ENCODE measurements around the gene HSPA12B. TPM values are rescaled to one million over a fixed set of nuclear protein-coding genes. Genes with fewer than 3 reads are reported as not detected.

HSPA12B gene
- total RNA-seq, 1 donor from 2014 or later = 0.44 TPM

- no peak for DNase-seq
- H3K27me3 Mint-ChIP-seq (ENCODE audit: unreplicated experiment) = peaks cover 16% of the 10 kb centered on the region
- H3K4me3 Mint-ChIP-seq (ENCODE audit: unreplicated experiment) = no peak overlapping the region
- H3K36me3 Mint-ChIP-seq (ENCODE audit: unreplicated experiment) = no peaks in the 10 kb centered on the region
- H3K9me3 Mint-ChIP-seq (ENCODE audit: unreplicated experiment) = peaks cover 2% of the 10 kb centered on the region
- TF ChIP-seq CTCF (IDR thresholded peaks at IDR 0.05; ENCODE audit: partially characterized antibody, unreplicated experiment) = no peak
- H3K27ac Mint-ChIP-seq (ENCODE audit: unreplicated experiment) = no peak overlapping the region
- H3K4me1 Mint-ChIP-seq (ENCODE audit: low read depth, unreplicated experiment) = peaks cover 2% of the 10 kb centered on the region
These were observed 43.1 kb downstream of the HSPA12B start for GRCh38 chr20:3775457-3776108.

GRCh38 chr20:3777381-3777715 lies 44.9 kb downstream of the HSPA12B start:
- H3K36me3 Mint-ChIP-seq (ENCODE audit: unreplicated experiment) = no peaks in the 10 kb centered on the region

GRCh38 chr20:3777716-3778629 lies 45.5 kb downstream of the HSPA12B start:
- TF ChIP-seq CTCF (IDR thresholded peaks at IDR 0.05; ENCODE audit: partially characterized antibody, unreplicated experiment) = no peak
- Mint-ChIP-seq H3K9me3 (ENCODE audit: unreplicated experiment) (peaks cover 5% of the 10 kb centered on the region), H3K27ac (ENCODE audit: unreplicated experiment) (no peak overlapping the region), H3K36me3 (ENCODE audit: unreplicated experiment) (no peaks in the 10 kb centered on the region), H3K4me1 (ENCODE audit: low read depth, unreplicated experiment) (peaks cover 6% of the 10 kb centered on the region), H3K4me3 (ENCODE audit: unreplicated experiment) (peak overlapping the region; percentile 73), H3K27me3 (ENCODE audit: unreplicated experiment) (peaks cover 18% of the 10 kb centered on the region)
- DNase-seq = peak; percentile 51

More at GRCh38 chr20:3777381-3777715, 44.9 kb downstream of the HSPA12B start:
- Mint-ChIP-seq H3K27me3 (ENCODE audit: unreplicated experiment) (peaks cover 18% of the 10 kb centered on the region), H3K4me1 (ENCODE audit: low read depth, unreplicated experiment) (peaks cover 6% of the 10 kb centered on the region), H3K4me3 (ENCODE audit: unreplicated experiment) (peak overlapping the region; percentile 57), H3K9me3 (ENCODE audit: unreplicated experiment) (peaks cover 5% of the 10 kb centered on the region), H3K27ac (ENCODE audit: unreplicated experiment) (no peak overlapping the region)
- TF ChIP-seq CTCF (IDR thresholded peaks at IDR 0.05; ENCODE audit: partially characterized antibody, unreplicated experiment) = no peak
- no peak for DNase-seq

GRCh38 chr20:3778976-3779375 lies 46.5 kb downstream of the HSPA12B start:
- H3K9me3 Mint-ChIP-seq (ENCODE audit: unreplicated experiment) = peaks cover 5% of the 10 kb centered on the region
- no peak for TF ChIP-seq CTCF (IDR thresholded peaks at IDR 0.05; ENCODE audit: partially characterized antibody, unreplicated experiment)
- no peak overlapping the region for H3K4me3 Mint-ChIP-seq (ENCODE audit: unreplicated experiment)
- H3K27me3 Mint-ChIP-seq (ENCODE audit: unreplicated experiment) = peaks cover 18% of the 10 kb centered on the region
- no peak overlapping the region for H3K27ac Mint-ChIP-seq (ENCODE audit: unreplicated experiment)
- H3K4me1 Mint-ChIP-seq (ENCODE audit: low read depth, unreplicated experiment) = peaks cover 6% of the 10 kb centered on the region
- H3K36me3 Mint-ChIP-seq (ENCODE audit: unreplicated experiment) = no peaks in the 10 kb centered on the region
- DNase-seq = no peak
